ENCODE results near the gene IL3. TPM values are rescaled to one million over a fixed set of nuclear protein-coding genes. Genes with fewer than 3 reads are reported as not detected.

IL3 gene
- total and polyA plus RNA-seq, 2 experiments from 2014 or later, result not detected

- no peaks in the 10 kb centered on the region for H3K9me3 Mint-ChIP-seq
- TF ChIP-seq CREB1 (CRISPR knock-in tag; IDR thresholded peaks at IDR 0.05; ENCODE audit: low read depth), result no peak
- TF ChIP-seq EZH2phosphoT487 (IDR thresholded peaks at IDR 0.05; ENCODE audit: unreplicated experiment), result no peak
- TF ChIP-seq REST (IDR thresholded peaks at IDR 0.05; ENCODE audit: unreplicated experiment), result no peak
- no peak for TF ChIP-seq STAT1 (IDR thresholded peaks at IDR 0.05; ENCODE audit: unreplicated experiment)
- no peak for TF ChIP-seq ZNF331 (CRISPR knock-in tag; IDR thresholded peaks at IDR 0.05; ENCODE audit: low read depth)
- TF ChIP-seq NANOG (IDR thresholded peaks at IDR 0.05; ENCODE audit: borderline replicate concordance), result no peak
- TF ChIP-seq ZNF114 (CRISPR knock-in tag; IDR thresholded peaks at IDR 0.05), result no peak
Measured at GRCh38 chr5:132072070-132072469, 11.6 kb downstream of the IL3 start.

GRCh38 chr5:132072528-132072927 lies 12.1 kb downstream of the IL3 start:
- no peak for TF ChIP-seq CREB1 (CRISPR knock-in tag; IDR thresholded peaks at IDR 0.05; ENCODE audit: low read depth)
- TF ChIP-seq STAT1 (IDR thresholded peaks at IDR 0.05; ENCODE audit: unreplicated experiment), result no peak
- no peak for TF ChIP-seq ZNF331 (CRISPR knock-in tag; IDR thresholded peaks at IDR 0.05; ENCODE audit: low read depth)
- TF ChIP-seq JUNB (IDR thresholded peaks at IDR 0.05; ENCODE audit: unreplicated experiment), result no peak
- Histone ChIP-seq H3K9me2 (ENCODE audit: insufficient read depth) (no peaks in the 10 kb centered on the region), H2AFZ (no peak overlapping the region), H3K4me3 (no peak overlapping the region), H3K4me1 (ENCODE audit: insufficient read depth) (no peaks in the 10 kb centered on the region), H3K36me3 (ENCODE audit: insufficient read depth) (no peaks in the 10 kb centered on the region), H3F3A (replicated peaks; ENCODE audit: low read depth) (no peaks in the 10 kb centered on the region), H4K20me1 (replicated peaks; ENCODE audit: insufficient read depth) (no peaks in the 10 kb centered on the region), H3K4me2 (no peak overlapping the region), H3K27ac (ENCODE audit: low read depth) (no peak overlapping the region), H3K79me2 (replicated peaks; ENCODE audit: insufficient read depth) (no peaks in the 10 kb centered on the region), H3K27me3 (ENCODE audit: insufficient read depth) (no peaks in the 10 kb centered on the region)
- H3K9me3 Mint-ChIP-seq, result no peaks in the 10 kb centered on the region
- no peak overlapping the region for H3K4me3 Mint-ChIP-seq
- no peak overlapping the region for H3K27ac Mint-ChIP-seq
- H3K36me3 Mint-ChIP-seq (ENCODE audit: low read depth), result no peaks in the 10 kb centered on the region
- DNase-seq (ENCODE audit: low spot score), result no peak
- no peaks in the 10 kb centered on the region; the same call in 2 of the 3 replicates for H3K4me1 Mint-ChIP-seq
- no peak for ATAC-seq
- H3K27me3 Mint-ChIP-seq (ENCODE audit: insufficient read depth, low read depth, poor library complexity), result peaks cover 2% of the 10 kb centered on the region

More at GRCh38 chr5:132072070-132072469, 11.6 kb downstream of the IL3 start:
- H3K27ac Mint-ChIP-seq, result no peak overlapping the region
- no peaks in the 10 kb centered on the region; the same call in 2 of the 3 replicates for H3K4me1 Mint-ChIP-seq
- ATAC-seq (no peak), DNase-seq (ENCODE audit: low spot score) (no peak)
- no peaks in the 10 kb centered on the region for H3K9me2 ChIP-seq (ENCODE audit: insufficient read depth)
- no peaks in the 10 kb centered on the region for H3K79me2 ChIP-seq (replicated peaks; ENCODE audit: insufficient read depth)
- no peak overlapping the region for H3K4me3 Mint-ChIP-seq
- no peak overlapping the region for H3K4me2 ChIP-seq
- H3K36me3 ChIP-seq (ENCODE audit: insufficient read depth), result no peaks in the 10 kb centered on the region
- H3K27ac ChIP-seq (ENCODE audit: low read depth), result no peak overlapping the region
- H3F3A ChIP-seq (replicated peaks; ENCODE audit: low read depth), result no peaks in the 10 kb centered on the region
- H4K20me1 ChIP-seq (replicated peaks; ENCODE audit: insufficient read depth), result no peaks in the 10 kb centered on the region
- no peaks in the 10 kb centered on the region for H3K36me3 Mint-ChIP-seq (ENCODE audit: low read depth)
- no peaks in the 10 kb centered on the region for H3K27me3 ChIP-seq (ENCODE audit: insufficient read depth)
- H3K27me3 Mint-ChIP-seq (ENCODE audit: insufficient read depth, low read depth, poor library complexity), result peaks cover 2% of the 10 kb centered on the region
- H2AFZ ChIP-seq, result no peak overlapping the region
- H3K4me3 ChIP-seq, result no peak overlapping the region
- H3K4me1 ChIP-seq (ENCODE audit: insufficient read depth), result no peaks in the 10 kb centered on the region

All from GM23338 (cell line).